Activated T-cell treated with anti-CD3 and anti-CD28 coated beads for 1 hour (primary cell): ENCODE results near the gene TAS2R13.

Source experiments
- DNase-seq: peaks from one replicate; pipeline ENCODE4 v3.0.0-alpha.2; 2020; ENCODE audit warnings: low read depth

TAS2R13 gene

GRCh38 chr12:10909462-10909861 lies at the start of gene TAS2R13:
Gene TAS2R13 (minus strand): TSS chr12:10909562. CDS start chr12:10909298, 264 bp downstream.
- no peak for DNase-seq

GRCh38 chr12:10957741-10958140 lies 48.4 kb upstream of the TAS2R13 start:
- DNase-seq: no peak

GRCh38 chr12:10956085-10956484 lies 46.7 kb upstream of the TAS2R13 start:
- DNase-seq: no peak

GRCh38 chr12:10952645-10953044 lies 43.3 kb upstream of the TAS2R13 start:
- no peak for DNase-seq

GRCh38 chr12:10943167-10943566 lies 33.8 kb upstream of the TAS2R13 start:
- no peak for DNase-seq

- DNase-seq: no peak
These were observed 32.7 kb upstream of the TAS2R13 start for GRCh38 chr12:10941916-10942607.

- no peak for DNase-seq
These were observed 32.0 kb upstream of the TAS2R13 start for GRCh38 chr12:10941369-10941768.

GRCh38 chr12:10940389-10940788 lies 31.0 kb upstream of the TAS2R13 start:
- no peak for DNase-seq

GRCh38 chr12:10939163-10939562 lies 29.8 kb upstream of the TAS2R13 start, which contains the start of gene TAS2R14:
Gene TAS2R14 (minus strand): TSS chr12:10939263. CDS start chr12:10939207, 56 bp downstream.
- DNase-seq: no peak

GRCh38 chr12:10936506-10936905 lies 27.1 kb upstream of the TAS2R13 start:
- no peak for DNase-seq

- DNase-seq: no peak
These were observed 19.5 kb upstream of the TAS2R13 start, which contains the start of gene PRH2 for GRCh38 chr12:10928746-10929286. Gene PRH2 (plus strand): TSS chr12:10929236. CDS start chr12:10929274, 38 bp downstream.

- no peak for DNase-seq
These were observed 16.9 kb upstream of the TAS2R13 start for GRCh38 chr12:10926269-10926668.

GRCh38 chr12:10919809-10920208 lies 10.4 kb upstream of the TAS2R13 start:
- DNase-seq: no peak

GRCh38 chr12:10910380-10910779 lies 1.0 kb upstream of the TAS2R13 start:
- no peak for DNase-seq

GRCh38 chr12:10904686-10905085 lies 4.7 kb downstream of the TAS2R13 start:
- no peak for DNase-seq

- no peak for DNase-seq
These were observed 7.9 kb downstream of the TAS2R13 start for GRCh38 chr12:10901427-10901826.

GRCh38 chr12:10900972-10901371 lies 8.4 kb downstream of the TAS2R13 start:
- no peak for DNase-seq

- DNase-seq: no peak
These were observed 8.8 kb downstream of the TAS2R13 start for GRCh38 chr12:10900530-10900929.

GRCh38 chr12:10896854-10897253 lies 12.5 kb downstream of the TAS2R13 start:
- no peak for DNase-seq

- no peak for DNase-seq
These were observed 17.4 kb downstream of the TAS2R13 start for GRCh38 chr12:10891937-10892336.

GRCh38 chr12:10889226-10889625 lies 20.1 kb downstream of the TAS2R13 start:
- DNase-seq: no peak

- DNase-seq: no peak
These were observed 25.2 kb downstream of the TAS2R13 start, which contains the start of gene PRH1 for GRCh38 chr12:10884086-10884725. Gene PRH1 (minus strand): TSS chr12:10884255. CDS start chr12:10884217, 38 bp downstream.

GRCh38 chr12:10873378-10873777 lies 36.0 kb downstream of the TAS2R13 start:
- DNase-seq: no peak
